ENCODE measurements around the gene FGD3. TPM values are rescaled to one million over a fixed set of nuclear protein-coding genes. Genes with fewer than 3 reads are reported as not detected.

FGD3 gene
- total and polyA plus RNA-seq, 4 donors = 6.1 to 45.9 (median 17.6) TPM

DNA sequence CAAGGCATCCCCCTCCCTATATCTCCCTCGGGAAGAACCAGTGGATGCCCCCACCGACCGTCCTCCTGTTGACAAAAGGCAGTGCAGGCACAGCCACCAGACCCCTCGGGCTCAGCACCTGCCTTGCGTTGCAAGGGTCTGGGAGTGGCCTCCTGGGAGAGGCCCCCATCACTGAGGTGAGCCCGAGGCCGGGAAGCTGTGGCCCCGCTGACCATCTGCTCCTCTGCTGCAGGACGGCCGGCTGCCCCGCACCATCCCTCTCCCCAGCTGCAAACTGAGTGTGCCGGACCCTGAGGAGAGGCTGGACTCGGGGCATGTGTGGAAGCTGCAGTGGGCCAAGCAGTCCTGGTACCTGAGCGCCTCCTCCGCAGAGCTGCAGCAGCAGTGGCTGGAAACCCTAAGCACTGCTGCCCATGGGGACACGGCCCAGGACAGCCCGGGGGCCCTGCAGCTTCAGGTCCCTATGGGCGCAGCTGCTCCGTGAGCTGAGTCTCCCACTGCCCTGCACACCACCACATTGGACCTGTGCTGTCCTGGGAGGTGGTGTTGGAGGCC, 87.9 kb downstream of the FGD3 start:
- Histone ChIP-seq H3K4me3 (no peak overlapping the region), H3K36me3 (ENCODE audit: control insufficient read depth in 4 of 4, insufficient read depth in 4 of 4, low read length in 4 of 4) (peaks cover 0 to 13% (median 0%) of the 10 kb centered on the region in 4 donors), H3K9ac (ENCODE audit: insufficient read depth in 1 of 2, low read length in 2 of 2) (no peak overlapping the region), H3K9me3 (ENCODE audit: control insufficient read depth in 4 of 4, insufficient read depth in 3 of 4, low read length in 3 of 4) (no peaks in the 10 kb centered on the region), H3K4me1 (ENCODE audit: control insufficient read depth in 5 of 5, insufficient read depth in 5 of 5, low read length in 5 of 5) (no peaks in the 10 kb centered on the region), H3K27ac (ENCODE audit: low read depth in 1 of 2, low read length in 1 of 2) (no peak overlapping the region), H3K27me3 (ENCODE audit: control insufficient read depth in 3 of 3, insufficient read depth in 3 of 3, low read length in 2 of 3) (no peaks in the 10 kb centered on the region)
- ATAC-seq (ENCODE audit: insufficient read depth, low FRiP score) (no peak), DNase-seq (no peak)
- TF ChIP-seq, protein P1, sequence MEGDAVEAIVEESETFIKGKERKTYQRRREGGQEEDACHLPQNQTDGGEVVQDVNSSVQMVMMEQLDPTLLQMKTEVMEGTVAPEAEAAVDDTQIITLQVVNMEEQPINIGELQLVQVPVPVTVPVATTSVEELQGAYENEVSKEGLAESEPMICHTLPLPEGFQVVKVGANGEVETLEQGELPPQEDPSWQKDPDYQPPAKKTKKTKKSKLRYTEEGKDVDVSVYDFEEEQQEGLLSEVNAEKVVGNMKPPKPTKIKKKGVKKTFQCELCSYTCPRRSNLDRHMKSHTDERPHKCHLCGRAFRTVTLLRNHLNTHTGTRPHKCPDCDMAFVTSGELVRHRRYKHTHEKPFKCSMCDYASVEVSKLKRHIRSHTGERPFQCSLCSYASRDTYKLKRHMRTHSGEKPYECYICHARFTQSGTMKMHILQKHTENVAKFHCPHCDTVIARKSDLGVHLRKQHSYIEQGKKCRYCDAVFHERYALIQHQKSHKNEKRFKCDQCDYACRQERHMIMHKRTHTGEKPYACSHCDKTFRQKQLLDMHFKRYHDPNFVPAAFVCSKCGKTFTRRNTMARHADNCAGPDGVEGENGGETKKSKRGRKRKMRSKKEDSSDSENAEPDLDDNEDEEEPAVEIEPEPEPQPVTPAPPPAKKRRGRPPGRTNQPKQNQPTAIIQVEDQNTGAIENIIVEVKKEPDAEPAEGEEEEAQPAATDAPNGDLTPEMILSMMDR (IDR thresholded peaks at IDR 0.05; ENCODE audit: control extremely low read depth, extremely low read depth) = no peak
- WGBS, 2 donors = 93 to 95% methylated on average over 17 to 19 of the region's 19 CpGs

DNA sequence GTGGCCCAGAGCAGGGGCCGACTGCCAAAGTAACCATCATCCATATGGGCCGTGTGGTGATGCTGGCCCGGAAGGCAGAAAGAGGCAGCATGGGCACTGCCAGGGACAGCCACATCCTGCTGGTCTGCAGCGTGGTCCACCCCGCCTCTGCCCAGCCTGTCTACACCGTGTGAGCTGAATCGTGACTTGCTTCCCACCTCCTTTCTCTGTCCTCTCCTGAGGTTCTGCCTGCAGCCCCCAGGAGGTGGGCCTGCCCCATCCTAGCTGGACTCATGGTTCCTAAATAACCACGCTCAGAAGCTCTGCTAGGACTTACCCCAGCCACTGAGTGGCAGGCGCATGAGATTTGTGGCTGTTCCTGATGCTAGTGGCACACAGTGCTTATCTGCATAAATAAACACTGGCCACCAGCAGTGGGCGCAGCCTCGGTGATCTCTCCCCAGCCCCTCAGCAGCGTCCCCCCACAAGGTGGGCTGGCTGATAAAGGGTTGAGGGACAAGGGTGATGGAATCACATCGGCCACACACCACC, 88.6 kb downstream of the FGD3 start:
- no peak for ATAC-seq (ENCODE audit: insufficient read depth, low FRiP score)
- TF ChIP-seq, protein P1 (IDR thresholded peaks at IDR 0.05; ENCODE audit: control extremely low read depth, extremely low read depth) = no peak
- no peak for DNase-seq
- no peak overlapping the region for H3K4me3 ChIP-seq
- no peaks in the 10 kb centered on the region for H3K9me3 ChIP-seq (ENCODE audit: control insufficient read depth in 4 of 4, insufficient read depth in 3 of 4, low read length in 3 of 4)
- H3K27ac ChIP-seq (ENCODE audit: low read depth in 1 of 2, low read length in 1 of 2) = no peak overlapping the region
- H3K27me3 ChIP-seq (ENCODE audit: control insufficient read depth in 3 of 3, insufficient read depth in 3 of 3, low read length in 2 of 3) = no peaks in the 10 kb centered on the region
- no peak overlapping the region for H3K9ac ChIP-seq (ENCODE audit: insufficient read depth in 1 of 2, low read length in 2 of 2)
- no peaks in the 10 kb centered on the region for H3K4me1 ChIP-seq (ENCODE audit: control insufficient read depth in 5 of 5, insufficient read depth in 5 of 5, low read length in 5 of 5)
- WGBS, 2 donors = 81 to 83% methylated on average over 11 to 13 of the region's 13 CpGs
- peaks cover 0 to 13% (median 0%) of the 10 kb centered on the region in 4 donors for H3K36me3 ChIP-seq (ENCODE audit: control insufficient read depth in 4 of 4, insufficient read depth in 4 of 4, low read length in 4 of 4)

DNA sequence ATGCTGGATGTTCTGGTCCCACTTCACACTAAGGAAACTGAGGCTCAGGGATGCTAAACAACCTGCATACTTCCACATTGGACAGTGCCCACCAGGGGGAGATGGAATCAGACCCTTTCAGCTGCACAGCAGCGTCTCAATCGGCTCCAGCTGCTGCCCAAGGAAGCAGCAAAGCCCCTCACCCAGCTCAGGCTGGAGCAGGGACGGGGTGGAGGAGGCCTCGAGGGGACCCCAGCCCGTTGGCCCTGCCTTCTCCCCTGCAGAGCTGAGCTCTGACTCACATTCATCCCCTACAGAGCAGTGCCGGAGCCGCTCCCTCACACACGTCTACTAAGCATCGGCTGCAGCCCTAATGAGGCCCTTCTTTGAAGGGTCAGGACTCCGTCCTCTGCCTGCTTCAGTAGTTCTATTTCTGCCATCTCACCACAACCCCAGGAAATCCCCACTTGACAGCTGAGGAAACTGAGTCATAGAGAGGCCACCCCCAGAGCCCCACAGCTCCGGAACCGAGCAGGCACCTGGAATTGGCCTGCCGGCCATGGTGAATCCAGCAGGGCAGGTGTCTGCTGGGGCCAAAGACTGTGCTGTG, 89.7 kb downstream of the FGD3 start:
- H3K36me3 ChIP-seq (ENCODE audit: control insufficient read depth in 4 of 4, insufficient read depth in 4 of 4, low read length in 4 of 4) = peaks cover 0 to 9% (median 0%) of the 10 kb centered on the region in 4 donors

More for the DNA sequence above, 89.7 kb downstream of the FGD3 start:
- no peaks in the 10 kb centered on the region for H3K4me1 ChIP-seq (ENCODE audit: control insufficient read depth in 5 of 5, insufficient read depth in 5 of 5, low read length in 5 of 5)
- H3K9ac ChIP-seq (ENCODE audit: insufficient read depth in 1 of 2, low read length in 2 of 2) = no peak overlapping the region
- ATAC-seq (ENCODE audit: insufficient read depth, low FRiP score) = no peak
- DNase-seq = no peak
- no peak overlapping the region for H3K27ac ChIP-seq (ENCODE audit: low read depth in 1 of 2, low read length in 1 of 2)
- TF ChIP-seq, protein P1 (IDR thresholded peaks at IDR 0.05; ENCODE audit: control extremely low read depth, extremely low read depth) = no peak
- H3K27me3 ChIP-seq (ENCODE audit: control insufficient read depth in 3 of 3, insufficient read depth in 3 of 3, low read length in 2 of 3) = no peaks in the 10 kb centered on the region
- 75 to 79% methylated on average over 13 of the region's 13 CpGs for WGBS, 2 donors
- H3K4me3 ChIP-seq = no peak overlapping the region
- no peaks in the 10 kb centered on the region for H3K9me3 ChIP-seq (ENCODE audit: control insufficient read depth in 4 of 4, insufficient read depth in 3 of 4, low read length in 3 of 4)

Measured in lung (tissue), 12 donors.